Gastrocnemius medialis (tissue), 4 donors: Measurements from ENCODE around the gene GLIPR1. TPM values are rescaled to one million over a fixed set of nuclear protein-coding genes. Genes with fewer than 3 reads are reported as not detected.
A peak's percentile ranks its signal among the peaks of the same experiment; 100 is the strongest.
"Not testable (repeated sequence)": the region's sequence is repeated elsewhere in the genome, so short reads cannot be mapped to it uniquely, and the experiment has no call there.

Source experiments
- ATAC-seq, 2 donors: fragments of 150-250 bp; one replicate each; pipeline ENCODE4 v1.9.1; 2016
- DNase-seq, 2 donors: peaks; one replicate each; pipeline ENCODE4 v3.0.0-alpha.2; 2019
- H3K27ac ChIP-seq, 4 donors: fragments of 200-600 bp; sonication (generic); 1 replicate in 1 of 4; 2 replicates in 3 of 4; pipeline ENCODE4 v1.5.1; 2016 to 2018; ENCODE audit warnings: mild to moderate bottlenecking in 2 of 4, moderate library complexity in 1 of 4
- H3K27me3 ChIP-seq, 3 donors: fragments of 200-600 bp; sonication (generic) in 2 of 3; 1 replicate in 1 of 3; 2 replicates in 2 of 3; pipeline versions ENCODE4 v1.5.1 to v1.6.0; 2016 to 2019; ENCODE audit warnings: mild to moderate bottlenecking in 1 of 3, moderate library complexity in 1 of 3
- H3K36me3 ChIP-seq, 2 donors: fragments of 200-600 bp; sonication (generic) in 1 of 2; one replicate each; pipeline ENCODE4 v1.5.1; 2017 to 2018
- H3K4me1 ChIP-seq, 2 donors: fragments of 200-600 bp; sonication (generic) in 1 of 2; one replicate each; pipeline ENCODE4 v1.5.1; 2016 to 2017; ENCODE audit warnings: mild to moderate bottlenecking in 2 of 2
- H3K4me3 ChIP-seq, 4 donors: fragments of 200-600 bp; sonication (generic) in 3 of 4; 1 replicate in 1 of 4; 2 replicates in 3 of 4; pipeline ENCODE4 v1.5.1; 2016 to 2019; ENCODE audit warnings: mild to moderate bottlenecking in 2 of 4
- H3K9me3 ChIP-seq, 3 donors: fragments of 200-600 bp; sonication (generic) in 2 of 3; 1 replicate in 1 of 3; 2 replicates in 2 of 3; pipeline ENCODE4 v1.5.1; 2016 to 2019
- POLR2A ChIP-seq, 2 donors: fragments of 450-650 bp; IDR thresholded peaks; one replicate each; pipeline ENCODE4 v1.6.1; 2017; ENCODE audit warnings: antibody characterized with exemption in 2 of 2, mild to moderate bottlenecking in 2 of 2, moderate library complexity in 2 of 2
- in situ Hi-C, 4 donors: fragments of 200-750 bp; cut with MboI; loops; one replicate each; pipeline versions ENCODE4 v1.15.0 to v1.8.0; 2017; ENCODE audit warnings: low sequenced_read_pairs in 4 of 4
- intact Hi-C: fragments of 100-400 bp; cut with DNase I; formaldehyde crosslinking; loops from one replicate; pipeline ENCODE4 v1.15.1; 2023; ENCODE audit warnings: low total_unique reads
- total RNA-seq, 4 donors: library from RNA; depleted of rRNA; stranded (reverse); fragments of >200 nt; gene quantifications; one replicate each; pipeline versions ENCODE4 v1.1.0 to v1.2.3, GENCODE V29; 2016
- TF ChIP-seq, protein P1 (sequence below), 5 experiments: fragments of 450-650 bp in 3 of 5; fragments of 200-600 bp in 2 of 5; sonication (generic) in 2 of 5; IDR thresholded peaks in 4 of 5; conservative IDR thresholded peaks in 1 of 5; 1 replicate in 4 of 5; 2 replicates in 1 of 5; pipeline ENCODE4 v1.5.1; 2016 to 2019; ENCODE audit warnings: antibody characterized with exemption in 5 of 5, mild to moderate bottlenecking in 3 of 5, moderate library complexity in 3 of 5

GLIPR1 gene
- total RNA-seq, 4 donors from 2014 or later = 1.1 to 5.6 (median 2.8) TPM

- H3K4me1 ChIP-seq = peaks cover 6 to 13% of the 10 kb centered on the region in 2 donors
- H3K36me3 ChIP-seq = no peaks in the 10 kb centered on the region
- intact Hi-C loops (no loop called here), in situ Hi-C loops (no loop called here)
- H3K27ac ChIP-seq = no peak overlapping the region
- H3K27me3 ChIP-seq = no peaks in the 10 kb centered on the region
- no peak for ATAC-seq
- no peaks in the 10 kb centered on the region for H3K9me3 ChIP-seq
- TF ChIP-seq POLR2A (IDR thresholded peaks at IDR 0.05) = no peak
- TF ChIP-seq, protein P1, sequence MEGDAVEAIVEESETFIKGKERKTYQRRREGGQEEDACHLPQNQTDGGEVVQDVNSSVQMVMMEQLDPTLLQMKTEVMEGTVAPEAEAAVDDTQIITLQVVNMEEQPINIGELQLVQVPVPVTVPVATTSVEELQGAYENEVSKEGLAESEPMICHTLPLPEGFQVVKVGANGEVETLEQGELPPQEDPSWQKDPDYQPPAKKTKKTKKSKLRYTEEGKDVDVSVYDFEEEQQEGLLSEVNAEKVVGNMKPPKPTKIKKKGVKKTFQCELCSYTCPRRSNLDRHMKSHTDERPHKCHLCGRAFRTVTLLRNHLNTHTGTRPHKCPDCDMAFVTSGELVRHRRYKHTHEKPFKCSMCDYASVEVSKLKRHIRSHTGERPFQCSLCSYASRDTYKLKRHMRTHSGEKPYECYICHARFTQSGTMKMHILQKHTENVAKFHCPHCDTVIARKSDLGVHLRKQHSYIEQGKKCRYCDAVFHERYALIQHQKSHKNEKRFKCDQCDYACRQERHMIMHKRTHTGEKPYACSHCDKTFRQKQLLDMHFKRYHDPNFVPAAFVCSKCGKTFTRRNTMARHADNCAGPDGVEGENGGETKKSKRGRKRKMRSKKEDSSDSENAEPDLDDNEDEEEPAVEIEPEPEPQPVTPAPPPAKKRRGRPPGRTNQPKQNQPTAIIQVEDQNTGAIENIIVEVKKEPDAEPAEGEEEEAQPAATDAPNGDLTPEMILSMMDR (IDR thresholded peaks at IDR 0.05 in 4 of 5, conservative IDR thresholded peaks at IDR 0.05 in 1 of 5) = no peak
- no peak overlapping the region for H3K4me3 ChIP-seq
- DNase-seq = no peak
Measured at GRCh38 chr12:75483431-75483830, 2.9 kb downstream of the GLIPR1 start.

GRCh38 chr12:75484450-75484849 lies 3.9 kb downstream of the GLIPR1 start:
- H3K4me3 ChIP-seq, H3K27ac ChIP-seq, in situ Hi-C loops, DNase-seq, H3K36me3 ChIP-seq, H3K9me3 ChIP-seq, ATAC-seq, intact Hi-C loops, H3K27me3 ChIP-seq: not testable (repeated sequence)
- peaks cover 5 to 13% of the 10 kb centered on the region in 2 donors for H3K4me1 ChIP-seq

GRCh38 chr12:75487308-75487707 lies 6.8 kb downstream of the GLIPR1 start:
- H3K4me3 ChIP-seq = no peak overlapping the region
- no peaks in the 10 kb centered on the region for H3K27me3 ChIP-seq
- H3K9me3 ChIP-seq = no peaks in the 10 kb centered on the region
- intact Hi-C loops (no loop called here), in situ Hi-C loops (no loop called here)
- H3K4me1 ChIP-seq = peaks cover 0 to 3% of the 10 kb centered on the region in 2 donors
- TF ChIP-seq, protein P1 (IDR thresholded peaks at IDR 0.05 in 4 of 5, conservative IDR thresholded peaks at IDR 0.05 in 1 of 5) = no peak
- no peak for TF ChIP-seq POLR2A (IDR thresholded peaks at IDR 0.05)
- no peak overlapping the region for H3K27ac ChIP-seq
- DNase-seq = no peak
- no peaks in the 10 kb centered on the region for H3K36me3 ChIP-seq
- ATAC-seq = no peak

DNA sequence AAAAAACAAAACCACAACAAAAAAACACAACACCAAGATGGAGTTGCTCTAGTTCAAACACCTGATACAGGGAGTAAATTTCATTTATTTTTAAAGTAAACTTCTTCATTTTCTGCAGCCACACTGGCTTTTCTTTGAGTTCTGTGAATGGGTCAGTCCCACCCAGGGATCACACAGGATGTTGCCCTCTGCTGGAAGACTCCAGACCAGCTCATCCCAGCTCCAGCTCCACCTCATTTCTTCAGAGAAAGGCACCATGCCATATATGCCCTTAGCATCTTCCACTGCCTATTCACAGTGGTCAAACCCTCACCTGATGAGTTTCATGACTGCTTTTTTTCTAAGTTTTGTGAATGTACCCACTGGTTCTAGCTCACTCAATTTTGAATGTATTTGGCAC lies 8.0 kb downstream of the GLIPR1 start:
- intact Hi-C loops = no loop called here

DNA sequence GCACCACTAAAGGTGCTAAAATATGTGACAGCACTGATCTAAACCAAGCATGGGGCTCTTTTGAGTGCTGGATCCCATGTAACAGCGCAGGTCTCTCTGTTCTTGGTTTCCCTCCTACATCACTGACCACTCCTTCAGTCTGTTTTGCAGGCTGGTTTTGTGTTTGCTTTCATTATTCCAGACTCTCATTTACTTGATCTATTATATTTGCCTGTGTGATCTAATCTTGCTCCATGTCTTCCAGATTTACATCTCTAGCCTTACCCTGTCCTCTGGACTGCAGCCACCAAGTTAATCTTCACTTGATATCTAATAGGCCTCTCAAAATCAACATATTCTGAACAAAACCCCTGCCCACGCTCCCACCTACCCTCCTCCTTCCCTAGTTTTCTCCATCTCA lies 8.6 kb downstream of the GLIPR1 start:
- Histone ChIP-seq H3K9me3 (no peaks in the 10 kb centered on the region), H3K36me3 (peaks cover 2 to 10% of the 10 kb centered on the region in 2 donors), H3K27me3 (no peaks in the 10 kb centered on the region), H3K4me3 (no peak overlapping the region), H3K27ac (no peak overlapping the region), H3K4me1 (no peaks in the 10 kb centered on the region)
- ATAC-seq (no peak), DNase-seq (no peak)
- in situ Hi-C loops = no loop called here
- intact Hi-C loops = no loop called here
- no peak for TF ChIP-seq POLR2A (IDR thresholded peaks at IDR 0.05)
- TF ChIP-seq, protein P1 (IDR thresholded peaks at IDR 0.05 in 4 of 5, conservative IDR thresholded peaks at IDR 0.05 in 1 of 5) = no peak

More for the DNA sequence above, 8.0 kb downstream of the GLIPR1 start:
- in situ Hi-C loops = no loop called here
- peaks cover 0 to 2% of the 10 kb centered on the region in 2 donors for H3K4me1 ChIP-seq
- H3K27ac ChIP-seq = no peak overlapping the region
- no peaks in the 10 kb centered on the region for H3K27me3 ChIP-seq
- ATAC-seq = no peak
- no peak for DNase-seq
- no peak overlapping the region for H3K4me3 ChIP-seq
- TF ChIP-seq POLR2A (IDR thresholded peaks at IDR 0.05) = no peak
- TF ChIP-seq, protein P1 (IDR thresholded peaks at IDR 0.05 in 4 of 5, conservative IDR thresholded peaks at IDR 0.05 in 1 of 5) = peak in 2 of 5 experiments; percentile 7 to 29
- peaks cover 0 to 6% of the 10 kb centered on the region in 2 donors for H3K36me3 ChIP-seq
- H3K9me3 ChIP-seq = no peaks in the 10 kb centered on the region
